K562 (cell line): ENCODE data around the gene AGBL1. TPM values are rescaled to one million over a fixed set of nuclear protein-coding genes. Genes with fewer than 3 reads are reported as not detected.

Experiments used
- ATAC-seq: fragments of 200-7000 bp; cut with Tn5 transposase; 3 replicates; pipeline ENCODE4 v1.9.1; 2020; ENCODE audit warnings: moderate library complexity
- BruUV-seq: library from RNA; stranded (reverse); fragments of 400-500 nt; replicated peaks from 2 replicates; lab custom pipeline; 2021; lab: Mats Ljungman, UMichigan
- CTCF ChIA-PET: fragments of 300-600 bp; formaldehyde crosslinking; extraction: SDS; loops from one replicate; lab custom pipeline; 2021; ENCODE audit warnings: low intra/inter-chr PET ratio; lab: Yijun Ruan, JAX
- POLR2A ChIA-PET: fragments of 300-600, 350-650 bp; sonication (Branson Sonifier 250); formaldehyde crosslinking; extraction: SDS; loops from one replicate; lab custom pipeline; 2021; ENCODE audit warnings: antibody characterized with exemption, inconsistent platforms; lab: Yijun Ruan, JAX
- DNase-seq, 4 experiments: peaks; one replicate each; pipeline versions ENCODE4 v3.0.0 to v3.0.0-alpha.2; 2011 to 2018; ENCODE audit warnings: low spot score in 3 of 4, mixed read lengths in 3 of 4; ENCODE audit errors: extremely low read depth in 1 of 4
- FAIRE-seq: peaks from 2 replicates; lab custom pipeline; 2011; peaks lifted over from hg19 to GRCh38; lab: Jason Lieb, UNC
- H2AFZ ChIP-seq: 2 replicates; pipeline ENCODE4 v1.6.0; 2011; ENCODE audit warnings: low read depth, low read length, control low read depth, inconsistent platforms
- H3K27ac ChIP-seq: fragments of 200-600 bp; 3 replicates; pipeline ENCODE4 v1.8.0; 2011; ENCODE audit warnings: low read depth, mild to moderate bottlenecking, control low read depth, inconsistent platforms, low read length, moderate library complexity, mixed read lengths; ENCODE audit errors: extremely low read depth
- H3K27me3 ChIP-seq, 2 experiments: fragments of 300-600 bp in 1 of 2; 2 replicates in 1 of 2; 3 replicates in 1 of 2; pipeline versions ENCODE4 v1.6.0 to v1.8.0; 2011; ENCODE audit warnings: inconsistent platforms in 2 of 2, low read length in 2 of 2, mild to moderate bottlenecking in 1 of 2, mixed read lengths in 1 of 2, moderate library complexity in 1 of 2; ENCODE audit not compliant: control insufficient read depth in 2 of 2, insufficient read depth in 2 of 2
- H3K36me3 ChIP-seq: fragments of 300-600 bp; 3 replicates; pipeline ENCODE4 v1.8.0; 2011; ENCODE audit warnings: mild to moderate bottlenecking, low read length, inconsistent platforms; ENCODE audit not compliant: control insufficient read depth, insufficient read depth
- H3K4me1 ChIP-seq, 2 experiments: fragments of 200-600 bp in 1 of 2; replicated peaks in 1 of 2; 2 replicates in 1 of 2; 3 replicates in 1 of 2; pipeline versions ENCODE4 v1.5.1 to v1.8.0; 2011; ENCODE audit warnings: inconsistent platforms in 2 of 2, low read length in 2 of 2, mild to moderate bottlenecking in 1 of 2, mixed read lengths in 1 of 2, moderate library complexity in 1 of 2; ENCODE audit not compliant: control insufficient read depth in 2 of 2, insufficient read depth in 2 of 2
- H3K4me2 ChIP-seq: 2 replicates; pipeline ENCODE4 v1.6.1; 2011; ENCODE audit warnings: low read length, control low read depth, inconsistent platforms, mixed read lengths; ENCODE audit not compliant: insufficient read depth
- H3K4me3 ChIP-seq: fragments of 200-600 bp; sonication (generic), shearing (Covaris generic); 2 replicates; pipeline ENCODE4 v1.5.1; 2016; ENCODE audit warnings: control low read depth, inconsistent platforms
- H3K79me2 ChIP-seq: fragments of 200-600 bp; 3 replicates; pipeline ENCODE4 v1.8.0; 2011; ENCODE audit warnings: low read length, inconsistent platforms; ENCODE audit not compliant: control insufficient read depth, insufficient read depth
- H3K9ac ChIP-seq, 2 experiments: 2 replicates each; pipeline versions ENCODE4 v1.6.0 to v1.6.1; 2011; ENCODE audit warnings: low read depth in 2 of 2, low read length in 2 of 2, control low read depth in 1 of 2, inconsistent platforms in 1 of 2, mild to moderate bottlenecking in 1 of 2, mixed read lengths in 1 of 2; ENCODE audit not compliant: insufficient read depth in 1 of 2
- H3K9me1 ChIP-seq: one replicate; pipeline ENCODE4 v1.6.0; 2011; ENCODE audit warnings: inconsistent platforms, mild to moderate bottlenecking, low read length, moderate library complexity; ENCODE audit not compliant: control insufficient read depth, insufficient read depth
- H3K9me3 ChIP-seq: replicated peaks from 2 replicates; pipeline ENCODE4 v1.5.1; 2011; ENCODE audit warnings: low read depth, low read length, inconsistent platforms; ENCODE audit not compliant: control insufficient read depth, insufficient read depth
- H4K20me1 ChIP-seq: replicated peaks from 2 replicates; pipeline ENCODE4 v1.6.1; 2011; ENCODE audit warnings: low read length, inconsistent platforms, mixed read lengths; ENCODE audit not compliant: control insufficient read depth, insufficient read depth
- ATF7 ChIP-seq: fragments of 450-650 bp; IDR thresholded peaks from 2 replicates; pipeline ENCODE4 v1.7.1; 2014; ENCODE audit warnings: mild to moderate bottlenecking, moderate library complexity
- FOXK2 ChIP-seq, 2 experiments: fragments of 450-650 bp; IDR thresholded peaks in 1 of 2; conservative IDR thresholded peaks in 1 of 2; 2 replicates each; pipeline ENCODE4 v1.6.1; 2016; ENCODE audit warnings: low read depth in 2 of 2, mild to moderate bottlenecking in 1 of 2
- HMGN3 ChIP-seq: IDR thresholded peaks from 2 replicates; pipeline ENCODE4 v1.6.1; 2011; ENCODE audit warnings: borderline replicate concordance, low read depth, mild to moderate bottlenecking, mixed read lengths, low read length; ENCODE audit not compliant: insufficient read length; ENCODE audit errors: extremely low read depth
- MTA1 ChIP-seq: fragments of 450-650 bp; IDR thresholded peaks from 2 replicates; pipeline ENCODE4 v1.6.1; 2017; ENCODE audit warnings: borderline replicate concordance
- PML ChIP-seq: IDR thresholded peaks from 2 replicates; pipeline ENCODE4 v1.6.1; 2012; ENCODE audit warnings: low read length, inconsistent platforms
- RBM14 ChIP-seq: fragments of 200-400 bp; formaldehyde crosslinking; IDR thresholded peaks from 2 replicates; pipeline ENCODE4 v1.6.1; 2018; ENCODE audit warnings: low read depth, mild to moderate bottlenecking, low read length, moderate library complexity, borderline replicate concordance; ENCODE audit not compliant: insufficient read depth
- THRAP3 ChIP-seq: fragments of 450-650 bp; IDR thresholded peaks from 2 replicates; pipeline ENCODE4 v1.6.1; 2016; ENCODE audit warnings: mild to moderate bottlenecking, inconsistent platforms, borderline replicate concordance
- ZFP30 ChIP-seq: fragments of 250-450 bp; sonication (Bioruptor Pico); IDR thresholded peaks from 2 replicates; pipeline ENCODE4 v1.8.0; 2022; ENCODE audit warnings: moderate library complexity, mild to moderate bottlenecking, inconsistent platforms, borderline replicate concordance
- ZNF511 ChIP-seq: sonication (generic); formaldehyde crosslinking; IDR thresholded peaks from 2 replicates; pipeline ENCODE4 v1.8.0; 2022; ENCODE audit warnings: mild to moderate bottlenecking, missing genetic modification reagents
- ZNF592 ChIP-seq: fragments of 450-650 bp; IDR thresholded peaks from 2 replicates; pipeline ENCODE4 v1.6.1; 2017; ENCODE audit warnings: antibody characterized with exemption, mild to moderate bottlenecking
- WGBS: fragments of 100-300 bp; shearing (Covaris generic); methylation state at CpG from one replicate; pipeline ENCODE4 v1.1.6; 2016; ENCODE audit warnings: low coverage, mixed read lengths; ENCODE audit not compliant: insufficient coverage; ENCODE audit errors: missing lambda C conversion rate; 5-methylcytosine and 5-hydroxymethylcytosine counted together
- in situ Hi-C: fragments of 300-500 bp; cut with MboI; formaldehyde crosslinking; loops from 4 replicates; pipeline ENCODE4 v1.15.0; 2018; ENCODE audit warnings: inconsistent platforms, mixed read lengths
- intact Hi-C: fragments of 100-400 bp; cut with micrococcal nuclease; formaldehyde crosslinking; loops from 2 replicates; pipeline ENCODE4 v1.14.2; 2022
- polyA plus RNA-seq, 8 experiments: library from polyadenylated mRNA; depleted of rRNA in 4 of 8; stranded (reverse) in 5 of 8; unstranded in 3 of 8; fragments of >200 nt; fragmentation: Nextera tagmentation in 2 of 8; fragmentation: Illumina TruSeq in 1 of 8; extraction: Ambion mirVana in 2 of 8; extraction: Trizol in 1 of 8; gene quantifications; 2 replicates each; pipeline versions ENCODE4 v1.2.1 to v1.2.3, GENCODE V29; 2011 to 2014; ENCODE audit warnings: inconsistent platforms in 1 of 8, missing spikeins in 1 of 8
- total RNA-seq, 7 experiments: library from RNA; depleted of rRNA in 6 of 7; stranded (reverse); fragments of >200 nt in 6 of 7; fragmentation: Illumina TruSeq in 2 of 7; extraction: Trizol in 2 of 7; gene quantifications; 2 replicates each; pipeline versions ENCODE4 v1.2.1 to v1.2.3, GENCODE V29; 2011 to 2021; ENCODE audit warnings: low replicate concordance in 1 of 7
- TF ChIP-seq, protein P1 (sequence below): fragments of 150-350 bp; IDR thresholded peaks from 2 replicates; pipeline ENCODE4 v1.6.1; 2014; ENCODE audit warnings: low read depth, mild to moderate bottlenecking, low read length, borderline replicate concordance

AGBL1 gene
- total and polyA plus RNA-seq, 9 of the 15 experiments (the other 6 are each of a cell fraction or from before 2014, with no cell fraction given): not detected

DNA sequence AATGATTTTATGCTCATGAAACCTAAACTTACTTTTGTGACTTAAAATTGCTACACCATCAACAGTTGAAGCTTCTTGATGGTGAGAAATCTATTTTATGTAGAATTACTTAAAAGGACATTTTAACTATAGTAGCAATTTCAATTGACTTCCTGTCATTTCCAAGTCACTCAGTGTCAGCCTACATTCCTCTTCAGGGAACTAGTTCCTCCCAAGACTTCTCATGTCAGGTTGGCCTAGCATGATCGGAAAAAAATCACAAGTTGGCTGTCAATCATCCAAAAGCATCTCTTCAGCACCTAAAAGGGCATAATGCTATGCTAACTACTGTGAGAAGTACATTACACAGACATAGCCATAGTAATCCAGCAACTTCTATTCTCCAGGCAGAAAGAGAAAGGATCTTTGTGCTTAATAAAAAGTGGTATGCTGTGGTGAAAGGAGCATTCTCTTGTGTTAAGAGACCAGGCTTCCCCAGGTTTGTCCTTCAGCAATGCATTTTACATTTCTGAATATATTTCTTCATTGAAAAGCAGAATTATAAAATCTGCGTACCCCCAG lies 893.7 kb downstream of the AGBL1 start:
- ChIA-PET CTCF (no interaction called here), POLR2A (no interaction called here)
- TF ChIP-seq MTA1 (no peak), RBM14 (no peak), ZNF511 (no peak), FOXK2 (conservative IDR thresholded peaks at IDR 0.05 in 1 of 2, IDR thresholded peaks at IDR 0.05 in 1 of 2; ENCODE audit: low read depth in 2 of 2) (no peak), THRAP3 (no peak), ZNF592 (no peak), ZFP30 (CRISPR knock-in tag) (no peak), PML (no peak), HMGN3 (no peak), ATF7 (no peak)
- TF ChIP-seq, protein P1, sequence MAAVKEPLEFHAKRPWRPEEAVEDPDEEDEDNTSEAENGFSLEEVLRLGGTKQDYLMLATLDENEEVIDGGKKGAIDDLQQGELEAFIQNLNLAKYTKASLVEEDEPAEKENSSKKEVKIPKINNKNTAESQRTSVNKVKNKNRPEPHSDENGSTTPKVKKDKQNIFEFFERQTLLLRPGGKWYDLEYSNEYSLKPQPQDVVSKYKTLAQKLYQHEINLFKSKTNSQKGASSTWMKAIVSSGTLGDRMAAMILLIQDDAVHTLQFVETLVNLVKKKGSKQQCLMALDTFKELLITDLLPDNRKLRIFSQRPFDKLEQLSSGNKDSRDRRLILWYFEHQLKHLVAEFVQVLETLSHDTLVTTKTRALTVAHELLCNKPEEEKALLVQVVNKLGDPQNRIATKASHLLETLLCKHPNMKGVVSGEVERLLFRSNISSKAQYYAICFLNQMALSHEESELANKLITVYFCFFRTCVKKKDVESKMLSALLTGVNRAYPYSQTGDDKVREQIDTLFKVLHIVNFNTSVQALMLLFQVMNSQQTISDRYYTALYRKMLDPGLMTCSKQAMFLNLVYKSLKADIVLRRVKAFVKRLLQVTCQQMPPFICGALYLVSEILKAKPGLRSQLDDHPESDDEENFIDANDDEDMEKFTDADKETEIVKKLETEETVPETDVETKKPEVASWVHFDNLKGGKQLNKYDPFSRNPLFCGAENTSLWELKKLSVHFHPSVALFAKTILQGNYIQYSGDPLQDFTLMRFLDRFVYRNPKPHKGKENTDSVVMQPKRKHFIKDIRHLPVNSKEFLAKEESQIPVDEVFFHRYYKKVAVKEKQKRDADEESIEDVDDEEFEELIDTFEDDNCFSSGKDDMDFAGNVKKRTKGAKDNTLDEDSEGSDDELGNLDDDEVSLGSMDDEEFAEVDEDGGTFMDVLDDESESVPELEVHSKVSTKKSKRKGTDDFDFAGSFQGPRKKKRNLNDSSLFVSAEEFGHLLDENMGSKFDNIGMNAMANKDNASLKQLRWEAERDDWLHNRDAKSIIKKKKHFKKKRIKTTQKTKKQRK: no peak
- FAIRE-seq (no peak), DNase-seq (no peak), ATAC-seq (no peak)
- WGBS: 23% methylated on average over 2 of the region's 2 CpGs
- Histone ChIP-seq H3K4me2 (no peak overlapping the region), H3K79me2 (no peaks in the 10 kb centered on the region), H3K27ac (no peak overlapping the region), H3K4me1 (no peaks in the 10 kb centered on the region), H3K4me3 (no peak overlapping the region), H3K27me3 (no peaks in the 10 kb centered on the region), H4K20me1 (no peaks in the 10 kb centered on the region), H3K9me3 (0 out of 2 replicates have a peak, but pooled peaks cover 4% of the 10 kb centered on the region), H3K9me1 (no peaks in the 10 kb centered on the region), H2AFZ (no peak overlapping the region), H3K9ac (no peak overlapping the region), H3K36me3 (no peaks in the 10 kb centered on the region)
- in situ Hi-C loops: no loop called here
- intact Hi-C loops: no loop called here
- BruUV-seq: no TSS peak
